22Rv1 (cell line): ENCODE measurements around the gene SCUBE1.

Experiments
- ZFX ChIP-seq: fragments of 450-650 bp; IDR thresholded peaks from 2 replicates; pipeline ENCODE4 v1.6.1; 2017; ENCODE audit warnings: antibody characterized with exemption, borderline replicate concordance
- TF ChIP-seq, protein P1 (sequence below): fragments of 450-650 bp; IDR thresholded peaks from 2 replicates; pipeline ENCODE4 v1.5.1; 2017; ENCODE audit warnings: mild to moderate bottlenecking

- TF ChIP-seq, protein P1, sequence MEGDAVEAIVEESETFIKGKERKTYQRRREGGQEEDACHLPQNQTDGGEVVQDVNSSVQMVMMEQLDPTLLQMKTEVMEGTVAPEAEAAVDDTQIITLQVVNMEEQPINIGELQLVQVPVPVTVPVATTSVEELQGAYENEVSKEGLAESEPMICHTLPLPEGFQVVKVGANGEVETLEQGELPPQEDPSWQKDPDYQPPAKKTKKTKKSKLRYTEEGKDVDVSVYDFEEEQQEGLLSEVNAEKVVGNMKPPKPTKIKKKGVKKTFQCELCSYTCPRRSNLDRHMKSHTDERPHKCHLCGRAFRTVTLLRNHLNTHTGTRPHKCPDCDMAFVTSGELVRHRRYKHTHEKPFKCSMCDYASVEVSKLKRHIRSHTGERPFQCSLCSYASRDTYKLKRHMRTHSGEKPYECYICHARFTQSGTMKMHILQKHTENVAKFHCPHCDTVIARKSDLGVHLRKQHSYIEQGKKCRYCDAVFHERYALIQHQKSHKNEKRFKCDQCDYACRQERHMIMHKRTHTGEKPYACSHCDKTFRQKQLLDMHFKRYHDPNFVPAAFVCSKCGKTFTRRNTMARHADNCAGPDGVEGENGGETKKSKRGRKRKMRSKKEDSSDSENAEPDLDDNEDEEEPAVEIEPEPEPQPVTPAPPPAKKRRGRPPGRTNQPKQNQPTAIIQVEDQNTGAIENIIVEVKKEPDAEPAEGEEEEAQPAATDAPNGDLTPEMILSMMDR, result no peak
- TF ChIP-seq ZFX, result no peak
Measured at GRCh38 chr22:43216738-43217137, 126.4 kb downstream of the SCUBE1 start.
